ENCODE measurements around the gene UBTD1.

Gene UBTD1

DNA sequence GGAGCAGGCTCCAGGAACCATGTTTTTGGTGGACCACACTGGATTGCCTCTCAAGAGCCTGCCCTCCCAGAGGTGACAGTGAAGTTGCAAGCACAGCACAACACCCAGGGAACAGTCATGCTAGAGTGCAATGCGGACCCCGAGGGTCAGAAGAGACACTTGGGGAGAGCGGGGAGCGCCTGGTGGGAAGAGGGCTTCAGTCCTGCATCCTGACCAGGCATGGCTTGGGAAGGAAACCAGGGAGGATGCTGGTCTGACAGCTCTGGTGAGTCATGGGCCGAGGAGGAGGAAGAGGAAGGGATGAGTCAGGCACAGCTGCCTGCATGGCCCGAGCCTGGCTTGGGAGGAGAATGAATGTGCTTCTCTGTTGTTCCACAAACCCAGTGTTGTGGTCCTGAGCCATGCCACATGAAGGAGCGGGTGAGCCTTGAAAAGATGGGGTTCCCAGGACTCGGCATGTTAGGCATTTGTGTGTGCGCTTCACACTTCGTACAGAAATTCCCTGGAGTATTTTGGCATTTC, 44.4 kb downstream of the UBTD1 start:
- no peak for DNase-seq
- Mint-ChIP-seq H3K4me1 (peaks cover 90% of the 10 kb centered on the region), H3K27ac (peak overlapping the region; percentile 56), H3K27me3 (ENCODE audit: low read depth, poor library complexity) (peaks cover 5% of the 10 kb centered on the region), H3K36me3 (ENCODE audit: low read depth) (no peaks in the 10 kb centered on the region), H3K4me3 (peak overlapping the region; percentile 54), H3K9me3 (no peaks in the 10 kb centered on the region)
- TF ChIP-seq CTCF (IDR thresholded peaks at IDR 0.05) = no peak

DNA sequence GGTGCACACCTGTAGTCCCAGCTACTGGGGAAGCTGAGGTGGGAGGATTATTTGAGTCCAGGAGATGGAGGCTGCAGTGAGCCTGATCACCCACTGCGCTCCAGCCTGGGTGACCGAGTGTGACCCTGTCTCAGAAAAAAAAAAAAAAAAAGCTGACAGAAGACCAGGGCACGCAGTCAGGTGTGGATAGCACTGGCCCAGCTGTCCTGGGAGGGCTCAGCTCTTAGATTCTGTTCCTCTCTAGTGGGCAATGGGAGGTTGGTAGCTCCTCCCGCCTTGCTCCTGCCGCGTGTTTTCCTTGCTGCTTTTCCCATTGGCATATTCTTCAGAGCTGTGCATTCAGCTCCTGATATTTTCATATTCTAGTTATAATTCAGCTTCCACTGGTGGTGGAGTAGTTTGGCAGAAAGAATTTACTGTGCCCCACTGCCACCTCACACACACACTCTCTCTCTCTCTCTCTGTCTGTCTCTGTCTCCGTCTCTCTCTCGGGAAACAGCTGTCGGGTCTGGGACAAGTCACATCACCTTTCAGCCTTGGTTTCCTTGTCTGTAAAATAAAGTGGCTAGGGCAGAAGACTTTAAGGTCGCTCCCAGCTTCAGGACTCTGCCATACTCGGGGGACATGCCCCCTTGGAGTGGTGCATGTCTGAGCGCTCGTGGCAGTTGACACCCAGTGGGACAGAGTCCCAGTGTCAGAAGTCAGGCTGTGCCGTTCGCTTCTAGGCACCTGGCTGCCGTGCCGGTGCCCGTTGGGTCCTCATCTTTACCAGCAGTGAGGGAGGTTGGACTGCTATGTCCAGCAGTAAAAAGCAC, 47.9 kb downstream of the UBTD1 start:
- no peak for DNase-seq
- Mint-ChIP-seq H3K4me1 (peaks cover 95% of the 10 kb centered on the region), H3K27ac (peak overlapping the region; percentile 93), H3K36me3 (ENCODE audit: low read depth) (no peaks in the 10 kb centered on the region), H3K9me3 (no peaks in the 10 kb centered on the region), H3K4me3 (peak overlapping the region; percentile 11), H3K27me3 (ENCODE audit: low read depth, poor library complexity) (peaks cover 5% of the 10 kb centered on the region)
- TF ChIP-seq CTCF (IDR thresholded peaks at IDR 0.05) = no peak

DNA sequence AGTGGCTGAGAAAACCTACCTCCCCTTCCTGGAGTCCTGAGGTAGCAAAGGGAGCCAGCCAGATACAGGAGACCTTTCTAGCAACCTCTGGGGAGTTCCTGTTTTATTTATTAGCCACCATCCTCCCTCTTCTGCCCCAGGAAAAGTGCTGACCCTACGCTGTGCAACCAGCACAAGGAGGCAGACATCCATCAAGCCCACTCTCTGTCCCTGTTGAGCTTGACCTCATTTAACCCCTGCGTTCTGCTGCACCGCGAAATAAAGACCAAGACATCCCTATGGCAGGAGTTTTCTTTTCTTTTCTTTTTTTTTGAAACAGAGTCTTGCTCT, 48.5 kb downstream of the UBTD1 start:
- H3K4me3 Mint-ChIP-seq = no peak overlapping the region
- no peak for TF ChIP-seq CTCF (IDR thresholded peaks at IDR 0.05)
- H3K9me3 Mint-ChIP-seq = no peaks in the 10 kb centered on the region
- peaks cover 91% of the 10 kb centered on the region for H3K4me1 Mint-ChIP-seq
- H3K27ac Mint-ChIP-seq = peak overlapping the region; percentile 93
- H3K36me3 Mint-ChIP-seq (ENCODE audit: low read depth) = no peaks in the 10 kb centered on the region
- DNase-seq = no peak
- peaks cover 5% of the 10 kb centered on the region for H3K27me3 Mint-ChIP-seq (ENCODE audit: low read depth, poor library complexity)

DNA sequence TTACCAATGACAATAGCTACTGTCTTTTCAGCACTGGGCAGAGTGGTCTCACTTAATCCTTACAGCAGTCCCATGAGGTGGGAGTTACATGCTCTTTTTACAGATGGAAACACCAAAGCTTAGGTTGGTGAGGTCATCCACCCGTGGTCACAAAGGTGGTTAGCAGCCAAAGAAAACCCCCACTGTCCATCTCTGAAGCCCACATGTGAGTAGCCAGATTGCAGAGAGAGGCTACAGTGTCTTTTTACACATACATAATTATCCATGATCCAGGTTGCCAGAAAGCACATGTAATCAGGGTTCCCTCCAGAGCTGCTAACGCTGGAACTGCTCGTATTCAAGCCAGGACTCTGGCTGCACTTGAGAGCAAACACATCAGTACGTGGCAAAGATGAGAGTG, 49.2 kb downstream of the UBTD1 start:
- no peak for DNase-seq
- H3K36me3 Mint-ChIP-seq (ENCODE audit: low read depth) = no peaks in the 10 kb centered on the region
- peaks cover 5% of the 10 kb centered on the region for H3K27me3 Mint-ChIP-seq (ENCODE audit: low read depth, poor library complexity)
- H3K4me1 Mint-ChIP-seq = peaks cover 84% of the 10 kb centered on the region
- H3K9me3 Mint-ChIP-seq = no peaks in the 10 kb centered on the region
- H3K4me3 Mint-ChIP-seq = no peak overlapping the region
- H3K27ac Mint-ChIP-seq = peak overlapping the region; percentile 91
- TF ChIP-seq CTCF (IDR thresholded peaks at IDR 0.05) = no peak

DNA sequence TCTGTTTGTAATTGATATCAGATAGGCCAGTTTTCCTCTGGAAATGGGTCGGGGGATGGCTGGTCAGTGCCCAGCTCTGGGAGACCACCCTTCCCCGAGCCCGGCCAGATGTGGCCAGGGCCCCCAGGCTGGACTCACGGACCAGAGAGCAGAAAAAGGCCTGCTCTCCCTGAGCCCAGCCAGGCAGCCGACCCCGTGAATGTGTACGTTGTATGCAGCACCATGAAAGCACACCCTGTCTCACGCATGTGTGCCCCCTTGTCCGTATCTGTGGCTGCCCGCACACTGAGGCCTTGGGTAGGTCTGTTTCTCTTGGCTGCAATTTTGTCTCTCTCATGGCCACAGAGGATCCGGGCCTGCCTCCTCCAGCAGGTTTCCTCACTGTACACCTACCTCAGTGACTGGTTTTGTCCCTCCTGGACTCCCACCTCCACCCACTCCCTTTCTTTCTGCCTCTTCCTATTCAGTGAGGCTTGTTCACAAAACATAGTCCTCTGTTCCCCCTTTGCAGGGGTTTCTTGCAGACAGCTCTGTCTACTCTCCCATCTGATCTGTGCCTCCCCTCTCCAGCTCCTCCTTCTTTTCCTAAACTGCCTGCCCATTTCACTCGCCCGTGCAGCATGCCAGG, 50.2 kb downstream of the UBTD1 start:
- peak overlapping the region; percentile 23 for H3K4me3 Mint-ChIP-seq
- peak overlapping the region; percentile 63 for H3K27ac Mint-ChIP-seq
- no peak for TF ChIP-seq CTCF (IDR thresholded peaks at IDR 0.05)
- peaks cover 82% of the 10 kb centered on the region for H3K4me1 Mint-ChIP-seq
- no peak for DNase-seq
- peaks cover 9% of the 10 kb centered on the region for H3K27me3 Mint-ChIP-seq (ENCODE audit: low read depth, poor library complexity)
- H3K36me3 Mint-ChIP-seq (ENCODE audit: low read depth) = no peaks in the 10 kb centered on the region
- H3K9me3 Mint-ChIP-seq = no peaks in the 10 kb centered on the region

All from nephron progenitor cell (in vitro differentiated cells).